Fibroblast of skin of left quadriceps (primary cell): ENCODE measurements around the gene STIM1.

ENCODE experiments used
- DNase-seq, 2 experiments: peaks; one replicate each; pipeline ENCODE4 v3.0.0-alpha.2; 2013; ENCODE audit warnings: low read depth in 2 of 2

The STIM1 gene

DNA sequence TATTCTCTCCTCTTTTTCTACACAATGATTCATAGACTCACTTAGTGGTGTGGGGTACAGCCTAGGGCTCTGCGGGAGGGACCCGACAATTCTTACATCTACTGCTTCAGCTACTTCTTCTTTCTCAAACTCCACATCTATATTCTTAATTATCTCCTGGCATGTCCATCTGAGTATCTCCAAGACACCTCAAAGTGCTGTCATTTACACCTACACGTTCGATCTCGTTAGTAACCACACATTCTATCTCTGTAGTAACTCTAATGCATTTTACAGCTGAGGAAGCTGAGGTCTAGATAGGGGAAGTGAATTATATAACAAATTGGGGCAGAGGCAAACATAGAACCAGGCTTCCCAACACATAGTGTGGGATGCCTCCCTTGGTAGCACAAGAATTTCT is 211.4 kb downstream of the STIM1 start:
- DNase-seq, result no peak

DNA sequence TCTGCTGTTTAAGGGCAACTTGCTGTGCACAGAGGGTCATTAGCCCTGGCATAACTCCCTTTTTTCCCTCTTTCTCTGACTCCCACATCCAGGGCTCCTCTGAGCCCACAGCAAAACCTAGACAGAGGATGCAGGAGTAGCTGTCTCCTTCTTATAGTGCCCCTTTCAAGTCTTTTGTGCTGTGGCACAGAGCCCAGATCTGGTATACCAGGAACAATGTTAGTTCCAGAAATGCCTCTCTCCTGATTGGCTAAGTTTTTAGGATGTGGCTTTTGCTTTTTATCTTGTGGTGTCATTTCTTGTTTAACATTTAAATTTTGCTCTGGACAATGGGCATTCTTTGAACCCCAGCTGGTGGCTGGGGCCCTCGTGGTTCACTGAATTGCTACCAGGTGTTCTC is 213.5 kb downstream of the STIM1 start:
- DNase-seq, result no peak

DNA sequence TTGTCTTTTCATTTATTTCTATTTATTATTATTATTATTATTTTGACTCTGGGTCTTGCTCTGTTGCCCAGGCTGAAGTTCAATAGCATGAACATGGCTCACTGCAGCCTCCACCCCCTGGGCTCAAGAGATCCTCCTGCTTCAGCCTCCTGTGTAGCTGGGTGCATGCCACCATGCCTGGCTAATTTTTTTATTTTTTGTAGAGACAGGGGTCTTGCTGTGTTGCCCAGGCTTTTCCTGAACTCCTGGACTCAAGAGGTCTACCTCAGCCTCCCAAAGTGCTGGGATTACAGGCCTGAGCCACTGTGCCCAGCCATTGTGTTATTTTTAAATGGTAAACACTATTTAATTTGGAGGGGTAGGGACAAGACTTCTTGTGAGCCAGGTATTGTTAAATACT is 215.9 kb downstream of the STIM1 start:
- DNase-seq, result no peak

DNA sequence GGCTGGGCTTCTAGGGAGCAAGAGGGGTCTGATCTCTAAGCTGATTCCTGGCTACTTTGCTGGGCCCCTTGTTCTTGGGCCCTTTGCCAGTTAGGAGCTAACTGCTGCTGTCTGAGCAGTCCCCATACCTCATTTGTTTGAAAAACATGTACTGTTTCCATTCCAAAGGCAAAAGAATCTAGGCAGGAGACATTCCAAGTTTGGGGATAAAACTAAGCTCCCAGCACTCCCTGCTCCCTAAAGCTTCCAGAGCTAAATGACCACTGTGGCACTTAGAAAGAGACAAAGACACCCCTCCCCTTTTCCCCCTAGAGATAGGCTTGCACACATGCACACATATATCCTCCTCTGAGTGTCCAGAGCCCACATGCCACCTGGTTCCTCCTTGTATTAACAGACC is 216.4 kb downstream of the STIM1 start:
- no peak for DNase-seq

DNA sequence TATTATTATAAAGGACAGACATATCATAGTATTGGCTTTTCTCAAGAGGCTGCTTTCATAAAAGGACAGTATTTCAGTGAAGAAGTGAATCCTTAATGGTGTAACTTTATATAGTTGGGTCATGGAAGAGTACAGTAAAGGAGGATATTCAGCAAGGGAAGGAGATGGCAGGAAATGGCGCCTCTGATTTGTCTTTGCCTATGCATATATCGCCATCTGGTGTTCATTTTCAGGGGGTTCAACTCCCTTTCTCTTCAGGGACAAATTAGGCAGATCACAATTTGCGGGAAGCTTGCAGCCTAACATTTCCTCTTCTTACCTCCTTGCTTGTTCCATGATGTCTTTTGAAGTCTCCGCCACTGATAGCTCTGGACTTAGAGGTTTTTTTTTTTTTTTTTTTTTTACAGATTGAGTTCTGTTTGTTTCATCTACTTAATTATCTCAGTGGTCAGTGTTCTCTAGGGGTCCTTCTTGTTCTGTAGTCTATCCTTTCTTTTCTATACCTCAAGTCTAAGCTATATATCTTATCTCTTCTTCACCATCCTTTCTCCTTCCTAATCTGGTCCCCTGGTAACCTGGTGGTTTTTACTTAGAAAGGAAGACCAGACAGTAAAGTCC is 217.3 kb downstream of the STIM1 start:
- DNase-seq, result peak; percentile 46 to 47

DNA sequence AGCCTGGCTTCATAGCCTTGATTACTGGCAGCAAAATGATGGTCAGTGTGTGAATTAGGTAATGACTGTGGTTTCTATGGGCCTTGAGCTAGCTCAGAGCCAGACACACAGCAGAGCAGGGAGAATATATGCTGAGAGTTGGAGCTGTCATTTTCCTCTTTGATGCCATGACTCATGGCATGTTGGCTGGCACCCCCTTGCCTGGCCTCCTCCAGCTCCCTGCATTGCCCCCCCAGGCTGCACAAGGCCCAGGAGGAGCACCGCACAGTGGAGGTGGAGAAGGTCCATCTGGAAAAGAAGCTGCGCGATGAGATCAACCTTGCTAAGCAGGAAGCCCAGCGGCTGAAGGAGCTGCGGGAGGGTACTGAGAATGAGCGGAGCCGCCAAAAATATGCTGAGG is 218.8 kb downstream of the STIM1 start:
- DNase-seq, result no peak

DNA sequence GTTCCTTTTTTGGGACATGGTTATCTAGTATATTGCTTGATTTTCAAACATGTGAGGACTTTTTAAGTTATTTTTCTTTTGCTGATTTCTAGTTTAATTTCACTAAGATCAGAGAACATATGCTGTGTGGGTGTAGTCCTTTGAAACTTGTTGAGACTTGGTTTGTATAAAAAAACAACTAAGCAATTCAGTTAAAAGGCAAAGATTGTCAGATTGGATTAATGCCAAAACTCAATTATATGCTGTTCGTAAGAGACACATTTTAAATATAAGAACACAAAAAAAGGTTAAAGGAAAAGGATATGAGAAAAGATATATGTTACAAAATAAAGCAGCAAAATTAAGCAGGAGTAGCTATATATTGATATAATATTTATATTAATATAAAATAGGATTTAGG is 221.3 kb downstream of the STIM1 start:
- DNase-seq, result no peak

DNA sequence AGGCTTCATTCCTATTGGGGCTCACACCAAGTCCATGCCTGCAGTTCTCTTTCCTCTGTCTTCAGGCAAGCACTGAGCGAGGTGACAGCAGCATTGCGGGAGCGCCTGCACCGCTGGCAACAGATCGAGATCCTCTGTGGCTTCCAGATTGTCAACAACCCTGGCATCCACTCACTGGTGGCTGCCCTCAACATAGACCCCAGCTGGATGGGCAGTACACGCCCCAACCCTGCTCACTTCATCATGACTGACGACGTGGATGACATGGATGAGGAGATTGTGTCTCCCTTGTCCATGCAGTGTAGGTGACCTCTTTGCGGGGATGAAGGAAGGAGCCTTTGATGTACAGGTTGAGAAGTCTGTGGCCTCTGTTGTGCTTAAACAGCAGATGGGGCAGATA is 227.7 kb downstream of the STIM1 start:
- DNase-seq, result no peak

DNA sequence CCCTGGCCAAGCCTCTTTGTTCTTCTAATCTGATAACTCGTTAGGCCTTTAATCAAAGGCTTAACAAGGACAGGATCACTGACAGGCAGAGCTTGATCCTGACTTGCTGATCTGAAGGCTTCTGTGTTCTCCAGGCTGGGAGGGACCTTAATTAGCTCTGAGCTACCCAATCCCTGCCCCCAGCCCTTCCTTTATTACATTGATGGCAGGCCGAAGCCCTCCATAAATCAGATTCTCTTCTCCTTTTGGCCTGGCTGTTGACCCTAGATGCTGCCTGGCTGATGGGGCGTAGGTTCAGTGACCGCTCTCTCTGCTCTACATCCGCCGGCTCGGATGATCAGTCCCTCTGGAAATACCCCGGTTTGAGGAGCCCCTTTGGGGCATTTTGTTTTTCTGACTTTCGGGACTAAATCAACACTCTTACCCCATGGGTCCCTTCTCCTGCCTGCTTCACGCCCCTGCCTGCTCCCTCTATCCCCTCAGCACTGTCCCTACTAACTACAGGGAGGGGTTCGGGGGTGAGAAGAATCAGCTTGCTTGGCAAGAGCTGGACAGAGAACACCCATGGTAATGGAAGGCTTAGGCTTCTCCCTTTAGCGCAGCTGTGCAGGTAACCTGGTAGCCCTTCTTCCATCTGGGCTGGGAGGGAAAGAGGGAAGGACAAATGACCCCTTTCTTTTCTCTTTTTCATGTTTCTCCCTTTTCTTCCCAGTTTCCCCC is 229.1 kb downstream of the STIM1 start:
- no peak for DNase-seq

DNA sequence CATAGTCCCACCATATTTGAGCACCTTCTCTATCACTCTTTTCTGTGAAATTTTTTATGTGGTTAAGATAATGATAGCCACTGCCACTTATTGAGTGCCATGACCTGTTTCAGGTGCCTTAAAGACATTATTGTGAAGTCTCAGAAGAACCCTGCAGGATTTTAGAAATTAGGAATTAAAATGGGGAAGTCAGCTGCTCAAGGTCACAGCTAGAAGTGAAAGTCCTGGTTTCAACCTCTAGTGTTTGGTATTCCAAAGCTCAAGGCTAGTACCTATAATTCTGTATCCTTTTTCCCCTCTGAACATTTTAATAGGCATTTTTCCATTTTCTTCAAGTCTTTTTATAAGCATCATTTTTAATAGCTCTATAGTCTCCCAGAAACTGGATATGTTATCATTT is 230.1 kb downstream of the STIM1 start:
- no peak for DNase-seq

DNA sequence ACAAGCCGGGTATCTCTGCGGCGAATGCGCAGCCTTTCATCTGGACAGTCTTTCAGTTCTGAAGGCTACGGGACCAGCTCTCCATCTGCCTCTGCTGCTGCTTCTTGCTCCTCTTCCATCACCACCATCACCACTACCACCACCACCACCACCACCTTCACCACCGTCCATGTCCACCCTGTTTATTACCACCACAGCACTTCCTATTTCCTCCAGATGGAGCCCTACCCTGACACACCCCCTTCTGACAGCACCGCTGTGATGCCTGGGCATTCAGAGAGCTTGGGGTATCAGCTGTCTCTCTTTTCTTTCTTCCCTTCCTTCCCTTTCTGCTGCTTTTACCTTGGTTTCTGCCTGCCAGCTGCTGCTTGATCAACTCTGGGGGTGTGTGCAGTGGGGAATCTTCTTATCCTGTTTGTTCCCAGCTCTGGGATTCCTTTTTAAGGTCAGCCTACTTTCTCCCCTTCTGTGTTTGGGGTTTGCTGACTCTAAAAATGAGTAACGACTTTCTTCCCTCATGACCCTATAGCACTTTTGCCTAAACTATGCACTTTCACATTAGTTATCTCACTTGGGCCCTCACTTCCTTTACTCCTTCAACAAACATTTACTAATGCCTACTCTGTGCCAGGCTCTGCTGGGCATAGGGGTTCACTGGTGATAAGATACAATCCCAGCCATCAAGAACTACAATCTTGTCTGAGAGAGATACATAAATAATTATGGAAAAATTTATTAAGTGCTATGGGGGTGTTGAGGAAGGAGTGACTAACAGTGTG is 231.3 kb downstream of the STIM1 start:
- no peak for DNase-seq

DNA sequence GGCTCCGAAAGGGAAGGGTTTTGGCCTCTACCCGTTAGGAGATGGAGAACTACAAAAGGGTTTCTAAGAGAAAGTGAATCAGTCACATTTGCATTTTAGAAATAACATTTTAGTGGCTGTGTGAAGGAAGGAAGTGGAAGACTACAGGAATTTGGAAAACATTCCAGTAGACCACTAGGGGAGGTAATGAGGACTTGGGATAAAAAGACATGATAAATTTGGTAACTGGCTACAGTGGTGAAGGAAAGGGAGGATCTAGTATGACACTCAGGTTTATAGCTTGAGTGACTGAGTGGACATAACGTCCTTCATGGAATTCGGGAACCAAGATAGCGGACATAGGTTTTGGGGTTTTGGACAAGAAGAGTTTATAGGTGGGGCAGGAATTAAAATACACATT is 232.1 kb downstream of the STIM1 start:
- no peak for DNase-seq

DNA sequence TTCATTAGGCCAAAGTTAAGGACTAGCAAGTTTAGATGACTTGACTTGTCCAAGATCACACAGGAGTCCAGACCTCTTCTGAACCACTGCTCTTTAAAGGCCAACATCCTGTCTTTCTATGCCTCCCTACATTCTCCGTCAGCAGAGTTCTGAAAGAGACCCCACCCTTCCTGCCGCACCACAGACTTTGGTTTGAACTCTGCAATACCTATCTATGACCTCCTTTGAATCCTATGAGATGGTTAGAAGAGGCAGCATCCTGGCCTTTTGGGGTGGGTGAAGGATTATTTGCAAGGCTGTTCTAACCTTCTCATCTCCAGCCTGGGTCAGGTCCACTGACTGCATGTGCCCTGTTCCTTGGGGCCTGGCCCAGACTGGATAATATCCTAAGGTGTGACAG is 234.8 kb downstream of the STIM1 start:
- no peak for DNase-seq

DNA sequence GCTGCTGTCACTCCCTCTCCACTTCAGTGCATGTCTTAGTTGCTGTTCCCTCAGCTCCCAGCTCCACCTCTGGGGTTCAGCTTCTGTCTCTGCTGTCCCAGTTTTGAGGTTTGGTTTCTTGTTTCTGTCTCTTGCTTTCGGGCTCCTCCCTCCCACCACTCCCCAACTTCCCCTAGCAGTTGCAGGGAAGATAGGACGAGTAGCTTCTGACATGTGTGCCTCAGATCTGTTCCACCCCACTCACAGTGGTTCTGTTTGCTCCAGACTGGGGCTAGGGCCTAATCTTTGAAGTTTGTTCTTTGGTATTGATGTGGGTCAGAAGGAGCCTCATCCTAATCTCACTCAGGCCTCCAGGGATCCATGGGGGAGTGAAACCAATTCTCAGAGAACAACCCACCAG is 236.6 kb downstream of the STIM1 start:
- DNase-seq, result no peak

DNA sequence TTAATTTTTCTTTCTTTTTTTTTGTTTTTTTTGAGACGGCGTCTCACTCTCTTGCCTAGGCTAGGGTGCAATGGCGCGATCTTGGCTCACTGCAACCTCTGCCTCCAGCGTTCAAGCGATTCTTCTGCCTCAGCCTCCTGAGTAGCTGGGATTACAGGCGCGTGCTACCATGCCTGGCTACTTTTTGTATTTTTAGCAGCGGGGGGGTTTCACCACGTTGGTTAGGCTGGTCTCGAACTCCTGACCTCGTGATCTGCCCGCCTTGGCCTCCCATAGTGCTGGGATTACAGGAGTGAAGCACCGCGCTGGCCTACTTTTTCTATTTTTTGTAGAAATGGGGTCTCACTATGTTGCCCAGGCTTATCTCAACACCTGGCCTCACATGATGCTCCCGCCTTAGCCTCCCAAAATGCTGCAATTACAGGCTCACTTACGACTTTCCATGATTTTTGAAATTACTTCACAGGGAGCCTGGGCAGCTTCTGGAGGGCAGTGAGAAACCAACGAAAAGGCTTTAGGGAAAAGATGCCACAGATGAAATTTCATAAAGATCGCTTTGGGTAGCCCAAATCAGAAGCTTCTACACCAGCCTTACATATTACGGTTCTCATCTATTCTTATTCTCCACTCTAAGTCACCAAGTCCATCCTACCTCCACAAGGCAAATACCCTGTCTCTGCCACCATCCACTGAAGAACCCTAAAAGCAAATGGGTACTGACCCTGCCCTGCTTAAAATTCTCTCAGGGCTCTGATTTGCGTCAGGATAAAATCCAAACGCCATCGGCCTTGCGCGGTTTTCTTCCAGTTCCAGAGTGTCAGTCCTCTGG is 238.3 kb downstream of the STIM1 start:
- DNase-seq, result no peak

DNA sequence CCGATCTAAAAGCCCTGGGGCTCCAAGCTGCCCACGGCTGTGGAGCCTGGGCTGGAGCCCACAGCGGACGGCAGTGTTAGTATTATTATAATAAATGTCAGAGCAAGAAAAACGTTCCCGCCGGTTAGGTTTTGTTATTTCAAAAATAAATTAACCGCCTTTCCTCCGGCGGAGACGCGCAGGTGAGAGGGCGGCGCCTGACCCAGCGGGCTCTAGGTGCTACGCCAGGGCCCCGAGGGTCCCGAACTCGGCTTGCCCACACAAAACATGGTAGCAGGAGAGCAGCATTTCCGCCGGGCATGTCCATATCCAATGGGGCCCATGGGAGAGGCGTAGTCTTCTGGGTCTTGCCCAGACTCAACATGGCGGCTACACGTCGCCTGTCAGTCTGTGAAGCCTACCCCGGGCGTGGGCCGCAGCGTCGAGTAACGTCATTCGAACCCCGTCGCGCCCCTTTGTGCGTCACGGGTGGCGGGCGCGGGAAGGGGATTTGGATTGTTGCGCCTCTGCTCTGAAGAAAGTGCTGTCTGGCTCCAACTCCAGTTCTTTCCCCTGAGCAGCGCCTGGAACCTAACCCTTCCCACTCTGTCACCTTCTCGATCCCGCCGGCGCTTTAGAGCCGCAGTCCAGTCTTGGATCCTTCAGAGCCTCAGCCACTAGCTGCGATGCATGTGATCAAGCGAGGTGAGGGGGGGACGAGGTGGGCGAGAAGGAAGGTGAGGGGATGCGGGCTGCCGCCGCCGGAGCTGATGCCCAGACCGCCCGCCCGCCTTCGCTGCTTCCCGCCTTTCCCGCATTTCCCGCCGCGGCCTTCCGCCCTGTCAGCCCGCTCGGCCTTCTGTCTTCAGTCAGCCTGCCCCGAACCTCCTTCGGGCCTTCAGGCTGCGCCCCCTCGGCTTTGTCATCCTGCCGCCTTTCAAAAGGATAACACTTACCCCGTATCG is 239.2 kb downstream of the STIM1 start, which contains the start of gene RRM1:
TSS of gene RRM1 (plus strand) at position 452 of the 944 bp plus-strand sequence. CDS start at position 666, 214 bp downstream.
- DNase-seq, result peak; percentile 93 to 94

DNA sequence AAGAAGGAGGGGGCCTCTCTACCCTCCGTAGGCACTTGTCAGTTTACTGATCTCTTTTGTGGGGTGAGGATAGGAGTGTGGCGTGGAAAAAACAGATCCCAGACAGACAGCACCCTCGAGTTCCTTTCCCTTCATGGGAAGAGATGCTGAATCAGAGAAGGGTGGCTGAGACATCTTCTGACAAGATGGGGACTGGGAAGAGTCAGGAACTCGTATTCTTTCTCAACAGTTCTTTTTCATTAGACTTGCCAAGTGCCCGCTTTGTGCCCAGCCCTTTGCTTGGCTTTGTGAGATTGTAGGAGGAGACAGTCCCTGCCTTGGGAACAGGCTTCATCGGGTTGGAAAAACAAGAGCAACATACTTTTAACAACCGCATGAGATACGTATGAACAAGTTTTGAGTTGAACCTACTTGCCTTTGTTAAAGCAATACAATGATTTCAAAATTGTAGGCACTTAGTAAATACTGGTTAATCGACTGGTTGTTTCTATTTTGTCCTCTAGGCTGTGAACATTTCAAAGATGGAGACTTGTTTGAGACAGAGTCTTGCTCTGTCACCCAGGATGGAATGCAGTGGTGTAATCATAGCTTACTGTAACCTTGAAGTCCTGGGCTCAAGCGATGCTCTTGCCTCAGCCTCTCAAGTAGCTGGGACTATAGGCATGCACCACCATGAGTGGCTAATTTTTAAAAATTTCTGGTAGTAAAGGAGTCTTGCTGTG is 240.2 kb downstream of the STIM1 start:
- no peak for DNase-seq

DNA sequence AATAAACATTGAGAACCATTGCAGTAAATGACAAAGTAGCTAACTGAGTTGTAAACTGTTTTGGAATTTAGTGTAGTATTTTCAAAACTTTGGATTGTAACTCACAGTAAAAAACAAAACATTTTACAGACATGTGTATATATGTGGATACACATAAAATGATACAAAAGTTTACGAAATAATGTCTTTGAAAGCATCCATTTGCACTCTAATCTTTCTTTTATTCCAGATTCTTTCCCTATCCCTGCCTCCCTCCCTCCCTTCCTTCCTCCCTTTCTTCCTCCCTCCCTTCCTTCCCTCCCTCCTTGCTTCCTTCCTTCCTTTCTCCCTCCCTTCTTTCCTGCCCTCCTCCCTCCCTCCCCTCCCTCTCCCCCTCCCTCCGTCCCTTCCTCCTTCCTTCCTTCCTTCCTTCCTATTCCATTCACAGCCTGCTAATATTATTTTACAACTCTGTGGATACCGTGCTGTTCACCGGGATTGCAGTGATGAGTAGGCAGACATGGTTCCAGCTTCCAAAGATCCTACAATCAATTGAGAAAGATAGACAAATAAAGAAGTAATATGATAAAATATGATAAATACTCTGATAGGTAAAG is 242.7 kb downstream of the STIM1 start:
- no peak for DNase-seq

DNA sequence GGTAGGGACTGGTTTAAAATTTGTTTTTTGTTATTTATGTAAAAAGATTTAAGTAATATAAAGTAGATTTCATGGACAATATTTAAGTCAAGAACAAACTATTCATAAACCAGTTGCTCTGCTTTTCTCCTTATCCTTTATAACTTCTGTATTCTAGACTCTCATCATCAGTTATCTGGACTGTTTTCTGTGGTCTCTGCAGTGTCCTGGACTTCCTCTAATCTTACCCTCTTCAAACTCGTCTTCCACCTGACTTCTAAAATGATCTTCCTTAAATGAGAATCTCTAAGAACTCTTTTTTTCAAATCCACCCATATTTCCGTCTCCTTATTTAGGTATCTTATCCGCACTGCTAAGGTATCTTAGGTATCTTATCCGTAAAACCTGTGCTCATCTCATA is 247.2 kb downstream of the STIM1 start:
- DNase-seq, result no peak

DNA sequence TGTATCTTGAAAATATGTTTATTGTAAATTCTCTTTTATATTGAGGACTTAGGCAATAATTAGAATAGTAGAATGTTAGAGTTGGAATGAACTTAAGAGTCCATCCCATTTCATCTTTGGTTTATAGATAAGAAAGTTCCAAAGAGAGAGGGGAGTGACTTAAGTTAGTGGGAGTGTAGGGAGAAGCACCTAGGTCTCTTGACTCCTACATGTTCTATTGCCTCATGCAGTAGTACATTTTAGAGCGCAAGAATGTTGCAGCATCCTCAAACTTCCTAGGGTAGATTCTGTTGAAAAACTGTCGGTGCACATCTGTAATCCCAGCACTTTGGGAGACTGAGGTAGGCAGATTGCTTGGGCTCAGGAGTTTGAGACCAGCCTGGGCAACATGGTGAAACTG is 247.8 kb downstream of the STIM1 start:
- no peak for DNase-seq
